GM20000 (cell line): ENCODE data around the gene KDM6A.

Source experiments
- DNase-seq: peaks from one replicate; pipeline ENCODE4 v3.0.0; 2012; ENCODE audit warnings: low spot score
- TF ChIP-seq, protein P1 (sequence below): IDR thresholded peaks from 2 replicates; pipeline ENCODE4 v1.5.1; 2012; ENCODE audit warnings: mild to moderate bottlenecking, control low read depth; ENCODE audit errors: extremely low read depth, missing control alignments

Gene KDM6A

DNA sequence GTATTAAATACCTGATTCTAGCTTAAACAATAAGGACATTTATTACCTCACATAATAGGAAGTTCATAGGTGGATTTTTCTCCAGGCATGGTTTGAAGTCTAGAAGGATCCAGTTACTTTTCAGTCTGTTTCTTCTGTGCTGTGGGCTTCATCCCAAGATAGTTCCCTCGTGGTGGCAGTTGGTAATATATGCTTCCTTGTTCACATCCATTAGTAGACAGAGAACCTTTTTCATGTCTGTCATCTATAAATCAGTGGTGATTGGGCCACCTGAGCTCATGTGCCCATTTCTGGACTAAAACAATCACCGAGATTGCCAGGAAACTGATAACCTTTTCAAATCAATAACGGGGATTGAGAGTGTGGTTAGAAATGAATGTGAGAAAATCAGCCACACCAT, 97.7 kb downstream of the KDM6A start:
- TF ChIP-seq, protein P1, sequence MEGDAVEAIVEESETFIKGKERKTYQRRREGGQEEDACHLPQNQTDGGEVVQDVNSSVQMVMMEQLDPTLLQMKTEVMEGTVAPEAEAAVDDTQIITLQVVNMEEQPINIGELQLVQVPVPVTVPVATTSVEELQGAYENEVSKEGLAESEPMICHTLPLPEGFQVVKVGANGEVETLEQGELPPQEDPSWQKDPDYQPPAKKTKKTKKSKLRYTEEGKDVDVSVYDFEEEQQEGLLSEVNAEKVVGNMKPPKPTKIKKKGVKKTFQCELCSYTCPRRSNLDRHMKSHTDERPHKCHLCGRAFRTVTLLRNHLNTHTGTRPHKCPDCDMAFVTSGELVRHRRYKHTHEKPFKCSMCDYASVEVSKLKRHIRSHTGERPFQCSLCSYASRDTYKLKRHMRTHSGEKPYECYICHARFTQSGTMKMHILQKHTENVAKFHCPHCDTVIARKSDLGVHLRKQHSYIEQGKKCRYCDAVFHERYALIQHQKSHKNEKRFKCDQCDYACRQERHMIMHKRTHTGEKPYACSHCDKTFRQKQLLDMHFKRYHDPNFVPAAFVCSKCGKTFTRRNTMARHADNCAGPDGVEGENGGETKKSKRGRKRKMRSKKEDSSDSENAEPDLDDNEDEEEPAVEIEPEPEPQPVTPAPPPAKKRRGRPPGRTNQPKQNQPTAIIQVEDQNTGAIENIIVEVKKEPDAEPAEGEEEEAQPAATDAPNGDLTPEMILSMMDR = no peak
- DNase-seq = no peak

DNA sequence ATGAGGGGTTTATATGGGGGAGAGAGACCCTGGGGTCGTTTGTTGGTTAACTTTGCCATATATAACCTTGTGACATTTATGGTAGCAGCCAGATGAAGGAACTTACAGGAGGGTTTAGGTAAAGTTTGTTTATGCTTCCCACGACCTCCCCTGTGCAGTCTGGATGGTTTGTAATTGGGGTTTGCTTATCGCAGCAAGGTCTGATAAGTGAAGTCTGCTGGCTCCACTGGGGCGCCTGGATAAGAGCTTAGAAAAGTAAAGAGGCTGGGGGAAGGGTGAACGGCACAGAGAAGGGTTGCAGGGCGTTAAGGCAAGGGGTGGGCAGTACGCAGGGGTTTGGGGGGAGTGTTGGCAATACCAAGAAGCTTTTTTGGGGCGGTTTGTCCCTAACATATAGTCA, 98.7 kb downstream of the KDM6A start:
- TF ChIP-seq, protein P1 = no peak
- no peak for DNase-seq

DNA sequence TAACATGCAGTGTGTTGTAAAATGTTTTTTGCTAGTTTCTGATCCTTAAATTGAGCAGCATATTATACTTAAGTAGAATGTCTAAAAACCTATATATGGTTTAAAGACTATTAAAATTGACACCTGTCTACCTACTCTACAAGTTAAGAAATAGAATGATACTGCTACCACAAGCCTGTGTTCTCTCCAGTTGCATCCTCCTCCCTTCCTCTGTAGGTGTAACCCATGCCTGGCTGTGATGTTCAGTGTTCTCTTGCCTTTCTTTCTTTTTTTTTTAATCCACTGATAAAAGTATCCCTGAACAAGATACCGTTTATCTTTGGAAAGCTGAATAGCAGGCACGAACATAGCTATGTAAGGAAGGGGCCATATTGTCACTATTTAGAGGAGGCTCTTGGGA, 99.1 kb downstream of the KDM6A start:
- DNase-seq = no peak
- TF ChIP-seq, protein P1 = no peak

DNA sequence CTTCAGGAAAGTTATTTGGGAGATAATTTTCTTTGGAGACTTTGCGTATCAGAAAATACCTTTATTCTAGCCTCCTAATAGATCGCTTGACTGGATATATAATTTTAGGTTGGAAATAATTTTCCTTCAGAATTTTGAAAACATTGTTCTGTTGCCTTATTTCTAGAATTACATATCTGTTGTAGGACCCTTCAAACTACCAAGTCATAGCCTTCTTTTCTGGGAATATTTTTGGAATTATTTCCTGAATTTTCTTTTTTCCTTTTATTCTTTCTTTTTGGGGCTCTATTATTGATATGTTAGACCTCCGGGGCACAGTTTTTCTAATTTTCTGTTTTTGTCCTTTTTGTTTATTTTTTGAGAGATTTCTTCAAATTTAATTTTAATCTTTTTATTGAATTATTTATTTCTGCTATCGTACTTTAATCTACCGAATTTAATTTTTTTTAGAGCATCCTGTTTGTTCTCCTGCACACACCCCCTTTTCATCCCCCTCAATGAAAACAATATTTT, 100.5 kb downstream of the KDM6A start:
- DNase-seq = no peak
- TF ChIP-seq, protein P1 = no peak

DNA sequence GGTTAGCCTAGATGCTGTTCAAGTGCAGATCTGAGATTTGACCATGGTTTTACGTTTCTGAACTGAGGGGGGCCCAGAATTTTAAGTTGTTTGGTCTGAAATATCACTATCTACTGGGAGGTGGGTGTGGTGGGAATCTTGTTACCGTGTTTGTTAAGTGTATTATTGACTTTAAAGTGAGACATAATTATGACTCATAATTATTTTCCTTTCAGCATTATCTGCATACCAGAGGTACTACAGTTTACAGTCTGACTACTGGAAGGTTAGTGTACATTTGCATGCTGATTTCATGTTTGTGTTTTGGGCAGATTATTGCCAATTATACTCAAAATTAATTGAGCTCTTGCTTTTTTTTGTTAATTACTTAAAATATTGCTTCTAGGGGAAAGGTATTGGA, 101.5 kb downstream of the KDM6A start:
- DNase-seq = no peak
- TF ChIP-seq, protein P1 = no peak

DNA sequence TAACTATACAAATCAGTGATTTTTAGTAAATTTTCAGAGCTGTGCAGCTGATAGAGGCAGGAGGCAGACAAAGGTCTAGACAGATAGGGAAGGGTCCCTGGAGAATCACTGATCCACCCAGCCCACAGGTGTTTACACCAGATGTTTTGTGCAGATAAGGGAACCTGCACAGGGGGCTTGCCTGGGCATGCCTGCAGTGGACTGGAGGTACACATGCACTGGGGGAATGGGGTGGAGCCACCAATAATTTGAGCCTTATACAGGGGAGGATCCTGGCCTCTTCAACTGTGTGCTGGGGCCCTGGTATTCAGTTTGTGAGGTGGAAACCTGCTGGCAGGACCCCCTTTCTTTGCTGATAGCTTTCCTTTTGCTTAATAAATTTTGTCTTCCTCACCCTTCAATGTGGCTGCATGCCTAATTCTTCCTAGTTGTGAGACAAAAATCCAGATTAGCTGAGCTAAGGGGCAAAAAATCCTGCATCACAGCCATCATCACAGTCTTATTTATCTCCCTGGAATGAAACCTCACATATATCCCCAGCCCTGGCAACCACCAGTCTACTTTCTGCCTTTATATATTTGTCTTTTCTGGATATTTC, 102.8 kb downstream of the KDM6A start:
- TF ChIP-seq, protein P1 = no peak
- no peak for DNase-seq

DNA sequence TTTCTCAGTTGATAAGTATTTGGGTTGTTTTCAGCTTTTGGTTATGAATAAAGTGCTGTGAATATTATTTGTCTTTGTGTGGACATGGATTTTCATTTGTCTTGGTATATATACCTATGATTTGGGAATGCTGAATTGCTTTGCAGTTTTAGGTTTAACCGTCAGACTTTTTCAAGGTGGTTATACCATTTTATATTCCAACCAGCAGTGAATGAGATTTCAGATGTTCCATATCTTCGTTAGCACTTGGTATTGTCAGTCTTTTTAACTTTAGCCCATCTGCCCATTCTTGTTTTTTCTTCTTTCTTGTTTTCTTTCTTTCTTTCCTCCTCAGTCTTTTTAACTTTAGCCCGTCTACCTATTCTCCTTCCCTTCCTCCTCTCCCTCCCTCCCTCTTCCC, 106.0 kb downstream of the KDM6A start:
- no peak for DNase-seq
- TF ChIP-seq, protein P1 = no peak
